HEK293 (cell line): ENCODE measurements around the gene GRID2.

Experiments used
- CTCF ChIA-PET: fragments of 350-600 bp; formaldehyde crosslinking; extraction: SDS; loops from one replicate; lab custom pipeline; 2021; ENCODE audit warnings: antibody characterized with exemption; lab: Yijun Ruan, JAX
- POLR2A ChIA-PET: fragments of 300-600 bp; formaldehyde crosslinking; extraction: SDS; loops from one replicate; lab custom pipeline; 2020; ENCODE audit warnings: antibody characterized with exemption, inconsistent platforms; lab: Yijun Ruan, JAX
- H3K27ac ChIP-seq: fragments of 200-500 bp; sonication (Bioruptor generic); 2 replicates; pipeline ENCODE4 v1.5.1; 2014; ENCODE audit warnings: low read depth, low read length, control low read depth, inconsistent platforms; ENCODE audit errors: extremely low read depth
- H3K36me3 ChIP-seq, 2 experiments: fragments of 200-500 bp in 1 of 2; sonication (Bioruptor generic) in 1 of 2; 1 replicate in 1 of 2; 2 replicates in 1 of 2; pipeline ENCODE4 v1.5.1; 2014 to 2017; ENCODE audit warnings: inconsistent platforms in 2 of 2, low read length in 2 of 2; ENCODE audit not compliant: control insufficient read depth in 2 of 2, insufficient read depth in 1 of 2
- H3K4me1 ChIP-seq: fragments of 200-500 bp; sonication (Bioruptor generic); 2 replicates; pipeline ENCODE4 v1.5.1; 2014; ENCODE audit warnings: mild to moderate bottlenecking, low read length, inconsistent platforms; ENCODE audit not compliant: control insufficient read depth, insufficient read depth
- H3K4me3 ChIP-seq: 2 replicates; pipeline ENCODE4 v1.5.1; 2011; ENCODE audit warnings: low read depth, mild to moderate bottlenecking, control low read depth, low read length, moderate library complexity
- H3K9me3 ChIP-seq: fragments of 200-500 bp; sonication (Bioruptor generic); 2 replicates; pipeline ENCODE4 v1.5.1; 2014; ENCODE audit warnings: low read depth, low read length, inconsistent platforms; ENCODE audit not compliant: control insufficient read depth, insufficient read depth
- GLI2 ChIP-seq: fragments of 450-650 bp; formaldehyde crosslinking; IDR thresholded peaks from 2 replicates; pipeline ENCODE4; 2017; ENCODE audit warnings: missing biosample characterization, missing genetic modification characterization, low read depth, borderline replicate concordance
- PRDM1 ChIP-seq: fragments of 450-650 bp; formaldehyde crosslinking; IDR thresholded peaks from 2 replicates; pipeline ENCODE4; 2016; ENCODE audit warnings: missing biosample characterization, missing genetic modification characterization
- TCF7L2 ChIP-seq: IDR thresholded peaks from 2 replicates; pipeline ENCODE4 v1.6.1; 2011; ENCODE audit warnings: low read depth, mild to moderate bottlenecking, inconsistent platforms, low read length, moderate library complexity, borderline replicate concordance
- ZBTB1 ChIP-seq: fragments of 450-650 bp; formaldehyde crosslinking; IDR thresholded peaks from 2 replicates; pipeline ENCODE4 v1.5.1; 2016; ENCODE audit warnings: missing biosample characterization, missing genetic modification characterization
- ZBTB7A ChIP-seq: fragments of 450-650 bp; formaldehyde crosslinking; IDR thresholded peaks from 2 replicates; pipeline ENCODE4 v1.5.1; 2016; ENCODE audit warnings: low read depth, missing biosample characterization, missing genetic modification characterization
- ZNF112 ChIP-seq: fragments of 450-650 bp; formaldehyde crosslinking; IDR thresholded peaks from 2 replicates; pipeline ENCODE4 v1.5.0; 2017; ENCODE audit warnings: missing biosample characterization, missing genetic modification characterization
- ZNF324 ChIP-seq: fragments of 450-650 bp; formaldehyde crosslinking; IDR thresholded peaks from 2 replicates; pipeline ENCODE4 v1.5.1; 2016; ENCODE audit warnings: missing biosample characterization, missing genetic modification characterization
- ZNF366 ChIP-seq: fragments of 450-650 bp; formaldehyde crosslinking; conservative IDR thresholded peaks from 2 replicates; pipeline ENCODE4 v1.5.1; 2016; ENCODE audit warnings: missing biosample characterization, missing genetic modification characterization
- ZNF530 ChIP-seq: fragments of 450-650 bp; formaldehyde crosslinking; IDR thresholded peaks from 2 replicates; pipeline ENCODE4 v1.5.1; 2016; ENCODE audit warnings: low read depth, missing biosample characterization, missing genetic modification characterization
- ZNF549 ChIP-seq: fragments of 450-650 bp; IDR thresholded peaks from 2 replicates; pipeline ENCODE4 v1.5.1; 2018; ENCODE audit warnings: missing biosample characterization, missing genetic modification characterization, mild to moderate bottlenecking, inconsistent platforms, moderate library complexity
- ZNF558 ChIP-seq: fragments of 450-650 bp; formaldehyde crosslinking; IDR thresholded peaks from 2 replicates; pipeline ENCODE4 v1.5.1; 2016; ENCODE audit warnings: missing biosample characterization, missing genetic modification characterization
- ZNF561 ChIP-seq: fragments of 450-650 bp; IDR thresholded peaks from 2 replicates; pipeline ENCODE4 v1.5.1; 2018; ENCODE audit warnings: missing biosample characterization, missing genetic modification characterization, borderline replicate concordance
- ZNF600 ChIP-seq: fragments of 450-650 bp; formaldehyde crosslinking; IDR thresholded peaks from 2 replicates; pipeline ENCODE4 v1.5.1; 2016; ENCODE audit warnings: missing biosample characterization, missing genetic modification characterization
- ZNF658 ChIP-seq: fragments of 450-650 bp; formaldehyde crosslinking; IDR thresholded peaks from 2 replicates; pipeline ENCODE4; 2016; ENCODE audit warnings: missing biosample characterization, missing genetic modification characterization
- ZSCAN30 ChIP-seq: fragments of 450-650 bp; IDR thresholded peaks from 2 replicates; pipeline ENCODE4 v1.5.1; 2018; ENCODE audit warnings: missing biosample characterization, mild to moderate bottlenecking, missing genetic modification characterization, moderate library complexity
- TF ChIP-seq, protein P1 (sequence below): fragments of 450-650 bp; formaldehyde crosslinking; IDR thresholded peaks from 2 replicates; pipeline ENCODE4 v1.5.1; 2016; ENCODE audit warnings: missing biosample characterization, missing genetic modification characterization
- TF ChIP-seq, protein P2 (sequence below): fragments of 450-650 bp; formaldehyde crosslinking; conservative IDR thresholded peaks from 2 replicates; pipeline ENCODE4 v1.5.1; 2016; ENCODE audit warnings: low read depth, missing biosample characterization, missing genetic modification characterization
- TF ChIP-seq, protein P3 (sequence below): fragments of 450-650 bp; formaldehyde crosslinking; IDR thresholded peaks from 2 replicates; pipeline ENCODE4 v1.5.1; 2016; ENCODE audit warnings: missing biosample characterization, missing genetic modification characterization
- TF ChIP-seq, protein P4 (sequence below): fragments of 450-650 bp; formaldehyde crosslinking; IDR thresholded peaks from 2 replicates; pipeline ENCODE4 v1.5.1; 2016; ENCODE audit warnings: missing biosample characterization, missing genetic modification characterization

The GRID2 gene

DNA sequence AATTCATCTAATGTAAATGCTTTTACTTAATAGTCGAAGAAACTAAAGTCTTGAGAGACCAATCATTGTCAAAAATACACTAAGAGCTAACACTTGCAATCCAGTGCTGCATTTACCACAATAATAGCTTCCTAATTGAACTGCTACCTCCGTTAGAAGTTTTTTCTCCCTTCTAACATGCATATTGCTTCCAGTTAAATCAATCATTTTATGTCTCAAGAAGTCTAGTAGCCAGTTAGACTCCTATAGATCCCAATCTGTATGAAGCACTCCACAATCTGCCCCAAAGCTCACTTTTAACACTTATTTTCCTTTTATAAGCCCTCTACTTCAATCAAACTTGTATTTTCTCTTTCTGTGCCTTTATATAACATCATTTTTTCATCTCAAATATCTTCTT is 41.4 kb upstream of the GRID2 start:
- no peaks in the 10 kb centered on the region for H3K36me3 ChIP-seq
- no peaks in the 10 kb centered on the region for H3K4me1 ChIP-seq
- H3K27ac ChIP-seq, result no peak overlapping the region
- TF ChIP-seq ZNF549, result no peak
- TF ChIP-seq ZNF558, result no peak
- TF ChIP-seq GLI2, result no peak
- no peak for TF ChIP-seq ZBTB1 (tag by site-specific recombination)
- TF ChIP-seq ZNF366 (tag by site-specific recombination), result no peak
- no peak for TF ChIP-seq ZNF530 (tag by site-specific recombination)
- TF ChIP-seq, protein P1, sequence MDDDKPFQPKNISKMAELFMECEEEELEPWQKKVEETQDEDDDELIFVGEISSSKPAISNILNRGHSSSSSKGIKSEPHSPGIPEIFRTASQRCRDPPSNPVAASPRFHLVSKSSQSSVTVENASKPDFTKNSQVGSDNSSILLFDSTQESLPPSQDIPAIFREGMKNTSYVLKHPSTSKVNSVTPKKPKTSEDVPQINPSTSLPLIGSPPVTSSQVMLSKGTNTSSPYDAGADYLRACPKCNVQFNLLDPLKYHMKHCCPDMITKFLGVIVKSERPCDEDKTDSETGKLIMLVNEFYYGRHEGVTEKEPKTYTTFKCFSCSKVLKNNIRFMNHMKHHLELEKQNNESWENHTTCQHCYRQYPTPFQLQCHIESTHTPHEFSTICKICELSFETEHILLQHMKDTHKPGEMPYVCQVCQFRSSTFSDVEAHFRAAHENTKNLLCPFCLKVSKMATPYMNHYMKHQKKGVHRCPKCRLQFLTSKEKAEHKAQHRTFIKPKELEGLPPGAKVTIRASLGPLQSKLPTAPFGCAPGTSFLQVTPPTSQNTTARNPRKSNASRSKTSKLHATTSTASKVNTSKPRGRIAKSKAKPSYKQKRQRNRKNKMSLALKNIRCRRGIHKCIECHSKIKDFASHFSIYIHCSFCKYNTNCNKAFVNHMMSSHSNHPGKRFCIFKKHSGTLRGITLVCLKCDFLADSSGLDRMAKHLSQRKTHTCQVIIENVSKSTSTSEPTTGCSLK (tag by site-specific recombination), result no peak
- no peak for TF ChIP-seq ZBTB7A
- TF ChIP-seq TCF7L2, result no peak
- CTCF ChIA-PET, result no interaction called here
- POLR2A ChIA-PET, result no interaction called here
- no peaks in the 10 kb centered on the region for H3K9me3 ChIP-seq
- H3K4me3 ChIP-seq, result no peak overlapping the region

DNA sequence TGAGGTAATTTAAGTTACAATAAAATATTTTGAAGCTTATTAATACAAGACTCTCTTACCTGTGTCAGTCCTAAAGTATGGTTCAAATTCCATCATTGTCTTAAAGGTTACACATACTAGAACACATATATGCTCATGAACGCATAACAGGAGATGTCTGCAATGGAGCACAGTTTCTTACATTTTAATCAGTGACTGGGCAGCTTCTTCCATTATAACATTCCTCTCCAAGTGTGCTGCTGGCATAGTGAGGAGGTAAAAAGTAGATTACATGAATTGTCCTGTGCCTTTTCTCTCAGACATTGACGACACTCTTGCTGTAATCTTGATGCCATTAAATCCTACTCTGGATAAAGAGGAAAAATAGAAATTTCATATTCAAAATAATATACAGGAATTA is 40.8 kb upstream of the GRID2 start:
- no peak overlapping the region for H3K27ac ChIP-seq
- TF ChIP-seq, protein P2, sequence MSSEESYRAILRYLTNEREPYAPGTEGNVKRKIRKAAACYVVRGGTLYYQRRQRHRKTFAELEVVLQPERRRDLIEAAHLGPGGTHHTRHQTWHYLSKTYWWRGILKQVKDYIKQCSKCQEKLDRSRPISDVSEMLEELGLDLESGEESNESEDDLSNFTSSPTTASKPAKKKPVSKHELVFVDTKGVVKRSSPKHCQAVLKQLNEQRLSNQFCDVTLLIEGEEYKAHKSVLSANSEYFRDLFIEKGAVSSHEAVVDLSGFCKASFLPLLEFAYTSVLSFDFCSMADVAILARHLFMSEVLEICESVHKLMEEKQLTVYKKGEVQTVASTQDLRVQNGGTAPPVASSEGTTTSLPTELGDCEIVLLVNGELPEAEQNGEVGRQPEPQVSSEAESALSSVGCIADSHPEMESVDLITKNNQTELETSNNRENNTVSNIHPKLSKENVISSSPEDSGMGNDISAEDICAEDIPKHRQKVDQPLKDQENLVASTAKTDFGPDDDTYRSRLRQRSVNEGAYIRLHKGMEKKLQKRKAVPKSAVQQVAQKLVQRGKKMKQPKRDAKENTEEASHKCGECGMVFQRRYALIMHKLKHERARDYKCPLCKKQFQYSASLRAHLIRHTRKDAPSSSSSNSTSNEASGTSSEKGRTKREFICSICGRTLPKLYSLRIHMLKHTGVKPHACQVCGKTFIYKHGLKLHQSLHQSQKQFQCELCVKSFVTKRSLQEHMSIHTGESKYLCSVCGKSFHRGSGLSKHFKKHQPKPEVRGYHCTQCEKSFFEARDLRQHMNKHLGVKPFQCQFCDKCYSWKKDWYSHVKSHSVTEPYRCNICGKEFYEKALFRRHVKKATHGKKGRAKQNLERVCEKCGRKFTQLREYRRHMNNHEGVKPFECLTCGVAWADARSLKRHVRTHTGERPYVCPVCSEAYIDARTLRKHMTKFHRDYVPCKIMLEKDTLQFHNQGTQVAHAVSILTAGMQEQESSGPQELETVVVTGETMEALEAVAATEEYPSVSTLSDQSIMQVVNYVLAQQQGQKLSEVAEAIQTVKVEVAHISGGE (tag by site-specific recombination), result no peak
- TF ChIP-seq ZNF658 (no peak), PRDM1 (tag by site-specific recombination) (no peak), ZNF600 (tag by site-specific recombination) (no peak), ZNF112 (tag by site-specific recombination) (no peak), ZNF366 (tag by site-specific recombination) (no peak), ZNF324 (tag by site-specific recombination) (no peak), ZSCAN30 (tag by site-specific recombination) (no peak), ZNF561 (tag by site-specific recombination) (no peak)
- TF ChIP-seq, protein P3, sequence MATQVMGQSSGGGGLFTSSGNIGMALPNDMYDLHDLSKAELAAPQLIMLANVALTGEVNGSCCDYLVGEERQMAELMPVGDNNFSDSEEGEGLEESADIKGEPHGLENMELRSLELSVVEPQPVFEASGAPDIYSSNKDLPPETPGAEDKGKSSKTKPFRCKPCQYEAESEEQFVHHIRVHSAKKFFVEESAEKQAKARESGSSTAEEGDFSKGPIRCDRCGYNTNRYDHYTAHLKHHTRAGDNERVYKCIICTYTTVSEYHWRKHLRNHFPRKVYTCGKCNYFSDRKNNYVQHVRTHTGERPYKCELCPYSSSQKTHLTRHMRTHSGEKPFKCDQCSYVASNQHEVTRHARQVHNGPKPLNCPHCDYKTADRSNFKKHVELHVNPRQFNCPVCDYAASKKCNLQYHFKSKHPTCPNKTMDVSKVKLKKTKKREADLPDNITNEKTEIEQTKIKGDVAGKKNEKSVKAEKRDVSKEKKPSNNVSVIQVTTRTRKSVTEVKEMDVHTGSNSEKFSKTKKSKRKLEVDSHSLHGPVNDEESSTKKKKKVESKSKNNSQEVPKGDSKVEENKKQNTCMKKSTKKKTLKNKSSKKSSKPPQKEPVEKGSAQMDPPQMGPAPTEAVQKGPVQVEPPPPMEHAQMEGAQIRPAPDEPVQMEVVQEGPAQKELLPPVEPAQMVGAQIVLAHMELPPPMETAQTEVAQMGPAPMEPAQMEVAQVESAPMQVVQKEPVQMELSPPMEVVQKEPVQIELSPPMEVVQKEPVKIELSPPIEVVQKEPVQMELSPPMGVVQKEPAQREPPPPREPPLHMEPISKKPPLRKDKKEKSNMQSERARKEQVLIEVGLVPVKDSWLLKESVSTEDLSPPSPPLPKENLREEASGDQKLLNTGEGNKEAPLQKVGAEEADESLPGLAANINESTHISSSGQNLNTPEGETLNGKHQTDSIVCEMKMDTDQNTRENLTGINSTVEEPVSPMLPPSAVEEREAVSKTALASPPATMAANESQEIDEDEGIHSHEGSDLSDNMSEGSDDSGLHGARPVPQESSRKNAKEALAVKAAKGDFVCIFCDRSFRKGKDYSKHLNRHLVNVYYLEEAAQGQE, result no peak
- TF ChIP-seq, protein P4, sequence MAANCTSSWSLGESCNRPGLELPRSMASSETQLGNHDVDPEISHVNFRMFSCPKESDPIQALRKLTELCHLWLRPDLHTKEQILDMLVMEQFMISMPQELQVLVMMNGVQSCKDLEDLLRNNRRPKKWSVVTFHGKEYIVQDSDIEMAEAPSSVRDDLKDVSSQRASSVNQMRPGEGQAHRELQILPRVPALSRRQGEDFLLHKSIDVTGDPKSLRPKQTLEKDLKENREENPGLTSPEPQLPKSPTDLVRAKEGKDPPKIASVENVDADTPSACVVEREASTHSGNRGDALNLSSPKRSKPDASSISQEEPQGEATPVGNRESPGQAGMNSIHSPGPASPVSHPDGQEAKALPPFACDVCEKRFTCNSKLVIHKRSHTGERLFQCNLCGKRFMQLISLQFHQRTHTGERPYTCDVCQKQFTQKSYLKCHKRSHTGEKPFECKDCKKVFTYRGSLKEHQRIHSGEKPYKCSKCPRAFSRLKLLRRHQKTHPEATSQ (tag by site-specific recombination), result no peak
- TF ChIP-seq, all 188 proteins: peak for 0
- Histone ChIP-seq H3K36me3 (no peaks in the 10 kb centered on the region), H3K9me3 (no peaks in the 10 kb centered on the region), H3K4me1 (no peaks in the 10 kb centered on the region), H3K4me3 (no peak overlapping the region)
- ChIA-PET CTCF (no interaction called here), POLR2A (no interaction called here)
